Right lobe of liver (tissue), 6 donors: ENCODE data around the gene ERGIC1. TPM values are rescaled to one million over a fixed set of nuclear protein-coding genes. Genes with fewer than 3 reads are reported as not detected.

Experiments used
- ATAC-seq, 4 donors: fragments of 200-7000 bp; cut with Tn5 transposase; one replicate each; pipeline ENCODE4 v1.9.1; 2020; ENCODE audit warnings: mild to moderate bottlenecking in 4 of 4, moderate library complexity in 4 of 4
- DNase-seq, 3 donors: peaks; one replicate each; pipeline ENCODE4 v3.0.0-alpha.2; 2020
- H3K27ac ChIP-seq, 3 donors: fragments of 200-600 bp; one replicate each; pipeline ENCODE4 v1.8.0; 2022
- H3K27me3 ChIP-seq, 2 donors: fragments of 200-600 bp; one replicate each; pipeline ENCODE4 v1.8.0; 2022
- H3K36me3 ChIP-seq, 4 donors: fragments of 200-600 bp; sonication (generic) in 1 of 4; one replicate each; pipeline versions ENCODE4 v1.5.1 to v1.8.0; 2017 to 2022; ENCODE audit warnings: control low read depth in 1 of 4
- H3K4me1 ChIP-seq, 4 donors: fragments of 200-600 bp; sonication (generic) in 1 of 4; one replicate each; pipeline versions ENCODE4 v1.5.1 to v1.8.0; 2017 to 2022; ENCODE audit warnings: control low read depth in 1 of 4
- H3K4me3 ChIP-seq, 3 donors: fragments of 200-600 bp; one replicate each; pipeline ENCODE4 v1.8.0; 2022
- H3K9me3 ChIP-seq, 4 donors: fragments of 200-600 bp; sonication (generic) in 1 of 4; one replicate each; pipeline versions ENCODE4 v1.5.1 to v1.8.0; 2017 to 2022; ENCODE audit warnings: control low read depth in 1 of 4
- POLR2A ChIP-seq: fragments of 450-650 bp; IDR thresholded peaks from one replicate; pipeline ENCODE4 v1.6.1; 2017; ENCODE audit warnings: antibody characterized with exemption, mild to moderate bottlenecking
- WGBS: methylation state at CpG from one replicate; pipeline ENCODE4 v1.1.6; 2018; ENCODE audit warnings: low coverage, low lambda C conversion rate; ENCODE audit not compliant: insufficient coverage; ENCODE audit errors: missing lambda C conversion rate; 5-methylcytosine and 5-hydroxymethylcytosine counted together
- intact Hi-C, 2 donors: fragments of 100-400 bp; cut with DNase I; formaldehyde crosslinking; loops; one replicate each; pipeline versions ENCODE4 v1.11.2 to v1.14.1; 2022
- total RNA-seq, 6 experiments: library from RNA; depleted of rRNA in 2 of 6; stranded (reverse); fragments of >200 nt in 2 of 6; fragmentation: NEBNext Ultra II Directional in 3 of 6; extraction: Animal tissue kit (Norgen Biotek cat#: 25700) in 3 of 6; gene quantifications; one replicate each; pipeline versions ENCODE4 v1.1.0 to v1.2.4, GENCODE V29; 2016 to 2023
- TF ChIP-seq, protein P1 (sequence below), 4 donors: fragments of 200-600 bp in 3 of 4; fragments of 450-650 bp in 1 of 4; IDR thresholded peaks; one replicate each; pipeline versions ENCODE4 v1.5.1 to v1.8.0; 2016 to 2022; ENCODE audit warnings: antibody characterized with exemption in 4 of 4, mild to moderate bottlenecking in 2 of 4
- donor health status: DM: no; HTN: yes; CAD: no.
- donor health status: DM: no; HTN: no; CAD: no.
- donor health status: DM: no; HTN: no; CAD: no.
- donor health status: DM: no; HTN: yes; CAD: no.
- donor health status: DM: no; HTN: yes; CAD: no.

The ERGIC1 gene
- total RNA-seq, 6 experiments from 2014 or later = 103 to 264 (median 154) TPM

DNA sequence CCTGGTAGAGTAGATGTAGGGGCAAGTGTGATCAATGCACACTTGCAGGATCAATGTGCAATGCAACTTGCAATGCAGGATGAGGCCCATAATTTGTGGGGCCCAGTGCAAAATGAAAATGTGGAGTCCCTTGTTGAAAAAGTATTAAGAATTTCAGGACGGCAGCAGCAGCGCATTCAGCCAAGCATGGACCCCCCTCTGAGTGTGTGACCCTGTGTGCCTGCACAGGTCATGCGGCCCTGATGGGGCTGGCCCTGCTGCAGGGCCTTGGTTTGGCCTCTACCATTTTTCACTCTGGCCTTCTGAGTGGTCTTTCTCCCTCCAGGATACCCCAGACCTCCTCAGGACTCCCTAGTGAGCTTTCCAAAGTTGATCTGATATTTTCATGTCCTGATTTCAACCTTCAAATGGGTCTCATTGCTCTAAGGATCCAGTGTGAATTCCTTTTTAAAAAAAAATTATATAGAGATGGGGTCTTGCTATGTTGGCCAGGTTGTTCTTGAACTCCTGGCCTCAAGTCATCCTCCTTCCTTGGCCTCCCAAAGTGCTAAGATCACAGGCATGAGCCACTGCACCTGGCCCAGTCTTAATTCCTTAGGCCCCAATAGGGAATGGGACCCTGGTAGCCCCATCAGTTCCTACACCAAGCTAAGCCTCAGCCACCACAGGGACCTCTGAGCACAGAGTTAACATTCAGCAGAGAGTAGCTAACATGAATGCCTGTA lies 4.3 kb downstream of the ERGIC1 start:
- no peaks in the 10 kb centered on the region for H3K27me3 ChIP-seq
- peak overlapping the region in 1 of 3 donors; percentile 92 for H3K27ac ChIP-seq
- no peak overlapping the region for H3K4me3 ChIP-seq
- intact Hi-C loops = loop anchor here in 1 of 2 donors (10.0 kb wide), 1 partner anchor 54 kb away; no protein-coding TSS in a partner anchor
- WGBS = 96% methylated on average over 3 of the region's 3 CpGs
- ATAC-seq = no peak
- TF ChIP-seq, protein P1, sequence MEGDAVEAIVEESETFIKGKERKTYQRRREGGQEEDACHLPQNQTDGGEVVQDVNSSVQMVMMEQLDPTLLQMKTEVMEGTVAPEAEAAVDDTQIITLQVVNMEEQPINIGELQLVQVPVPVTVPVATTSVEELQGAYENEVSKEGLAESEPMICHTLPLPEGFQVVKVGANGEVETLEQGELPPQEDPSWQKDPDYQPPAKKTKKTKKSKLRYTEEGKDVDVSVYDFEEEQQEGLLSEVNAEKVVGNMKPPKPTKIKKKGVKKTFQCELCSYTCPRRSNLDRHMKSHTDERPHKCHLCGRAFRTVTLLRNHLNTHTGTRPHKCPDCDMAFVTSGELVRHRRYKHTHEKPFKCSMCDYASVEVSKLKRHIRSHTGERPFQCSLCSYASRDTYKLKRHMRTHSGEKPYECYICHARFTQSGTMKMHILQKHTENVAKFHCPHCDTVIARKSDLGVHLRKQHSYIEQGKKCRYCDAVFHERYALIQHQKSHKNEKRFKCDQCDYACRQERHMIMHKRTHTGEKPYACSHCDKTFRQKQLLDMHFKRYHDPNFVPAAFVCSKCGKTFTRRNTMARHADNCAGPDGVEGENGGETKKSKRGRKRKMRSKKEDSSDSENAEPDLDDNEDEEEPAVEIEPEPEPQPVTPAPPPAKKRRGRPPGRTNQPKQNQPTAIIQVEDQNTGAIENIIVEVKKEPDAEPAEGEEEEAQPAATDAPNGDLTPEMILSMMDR (IDR thresholded peaks at IDR 0.05) = no peak
- no peak for TF ChIP-seq POLR2A
- peaks cover 0 to 34% (median 7%) of the 10 kb centered on the region in 4 donors for H3K4me1 ChIP-seq
- no peak for DNase-seq
- H3K9me3 ChIP-seq = no peaks in the 10 kb centered on the region
- H3K36me3 ChIP-seq = no peaks in the 10 kb centered on the region

DNA sequence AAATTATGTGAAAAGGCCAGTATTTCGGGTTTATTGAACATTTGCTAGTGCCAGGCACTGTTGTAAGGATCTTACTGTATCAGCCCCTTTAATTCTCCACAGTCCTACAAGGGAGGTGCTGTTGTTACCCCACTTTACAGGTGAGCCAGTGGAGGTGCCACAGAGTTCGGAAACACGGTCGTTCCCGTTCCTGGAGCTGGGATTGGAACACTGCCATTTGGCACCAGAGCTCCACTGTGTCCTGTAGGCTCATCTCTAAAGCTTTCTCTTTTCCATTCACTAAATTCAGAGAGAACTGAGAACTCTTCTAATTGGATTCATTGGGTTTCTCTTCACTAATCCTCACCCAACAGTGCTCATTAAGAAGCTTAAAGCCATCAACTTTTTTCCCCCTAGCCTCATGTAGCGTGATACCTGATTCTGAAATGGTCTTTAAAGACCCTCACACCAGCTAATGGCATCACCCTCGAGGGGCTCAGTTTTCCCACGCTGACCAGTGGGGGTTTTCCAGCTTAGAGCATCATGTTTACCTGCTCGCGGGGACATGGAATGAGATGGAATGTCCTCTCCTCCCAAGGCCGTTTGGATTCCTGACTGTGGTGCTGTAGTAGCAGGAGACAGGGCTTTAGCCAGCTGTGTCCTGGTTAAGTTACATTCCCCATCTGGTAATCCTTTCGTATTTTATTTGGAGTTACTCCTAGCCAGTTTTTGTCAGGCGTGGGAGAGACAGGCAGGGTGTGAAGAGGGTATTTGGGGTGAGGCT lies 5.8 kb downstream of the ERGIC1 start:
- Histone ChIP-seq H3K4me1 (peaks cover 0 to 29% (median 5%) of the 10 kb centered on the region in 4 donors), H3K36me3 (no peaks in the 10 kb centered on the region), H3K4me3 (no peak overlapping the region), H3K27ac (peak overlapping the region in 1 of 3 donors; percentile 26), H3K27me3 (no peaks in the 10 kb centered on the region), H3K9me3 (no peaks in the 10 kb centered on the region)
- DNase-seq (peak; percentile 62 to 87 (median 80)), ATAC-seq (peak; percentile 62 to 77 (median 72))
- WGBS = 58% methylated on average over 6 of the region's 13 CpGs
- TF ChIP-seq POLR2A = no peak
- TF ChIP-seq, protein P1 (IDR thresholded peaks at IDR 0.05) = peak in 1 of 4 donors; percentile 6
- intact Hi-C loops = loop anchor here in 1 of 2 donors (10.0 kb wide), 1 partner anchor 55 kb away; no protein-coding TSS in a partner anchor

DNA sequence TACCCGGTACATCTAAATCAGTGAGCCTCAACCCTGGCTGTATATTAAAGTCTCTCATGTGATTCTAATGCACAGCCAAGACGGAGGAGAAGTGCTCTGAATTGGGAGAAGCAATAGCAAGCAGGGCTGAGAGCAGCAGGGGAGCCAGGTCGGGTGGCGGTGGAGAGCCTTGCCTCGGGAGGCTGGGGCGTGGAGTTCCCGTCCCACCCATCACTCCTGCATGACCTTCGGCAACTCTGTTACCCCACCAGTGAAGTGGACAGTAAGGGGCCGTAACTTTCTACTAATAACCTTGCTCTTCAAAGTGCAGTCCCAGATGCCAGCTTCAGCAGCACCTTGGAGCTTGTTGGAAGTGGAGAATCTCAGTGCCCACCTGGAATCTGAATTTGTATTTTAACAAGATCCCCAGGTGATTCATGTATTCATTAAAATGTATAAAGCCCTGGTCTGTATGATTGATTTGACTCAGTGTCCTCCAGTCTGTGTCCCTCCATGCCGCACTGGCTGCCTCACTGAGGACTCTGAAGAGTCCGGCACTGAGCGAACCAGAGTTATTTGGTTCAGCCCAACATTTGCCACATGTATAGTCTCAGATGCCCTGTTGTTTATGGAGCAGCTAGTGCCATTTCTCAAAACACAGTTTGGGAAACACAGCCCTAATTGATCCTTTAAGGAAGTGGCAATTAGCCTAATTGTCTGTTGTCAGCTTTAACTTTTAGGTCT lies 6.5 kb downstream of the ERGIC1 start:
- peaks cover 0 to 22% (median 5%) of the 10 kb centered on the region in 4 donors for H3K4me1 ChIP-seq
- ATAC-seq = no peak
- 88% methylated on average over 5 of the region's 12 CpGs for WGBS

DNA sequence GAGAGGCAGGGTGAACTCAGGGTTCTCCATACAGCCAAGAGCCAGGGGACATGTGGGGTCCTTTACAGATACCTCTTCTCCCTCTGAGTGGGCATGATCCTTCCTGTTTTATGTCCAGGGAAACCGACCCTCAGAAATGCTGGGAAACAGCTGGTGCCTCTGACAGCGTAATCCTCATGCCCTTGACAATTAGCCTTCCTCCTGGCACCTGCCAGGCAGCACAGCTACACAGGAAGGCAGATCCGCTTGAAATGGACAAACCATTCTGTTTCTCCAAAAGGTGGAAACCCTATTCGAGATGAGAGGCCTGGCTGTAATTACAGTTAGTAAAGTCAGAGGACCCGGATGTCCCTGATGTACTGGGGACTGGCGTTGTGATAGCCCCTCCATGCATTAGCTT lies 7.2 kb downstream of the ERGIC1 start:
- peaks cover 0 to 17% (median 5%) of the 10 kb centered on the region in 4 donors for H3K4me1 ChIP-seq
- H3K27ac ChIP-seq = no peak overlapping the region
- TF ChIP-seq, protein P1 (IDR thresholded peaks at IDR 0.05) = no peak
- no peak for TF ChIP-seq POLR2A
- H3K27me3 ChIP-seq = no peaks in the 10 kb centered on the region
- 58% methylated on average over 3 of the region's 6 CpGs for WGBS
- no peak overlapping the region for H3K4me3 ChIP-seq
- DNase-seq = peak in 1 of 3 donors; percentile 10
- no peak for ATAC-seq
- no peaks in the 10 kb centered on the region for H3K36me3 ChIP-seq
- H3K9me3 ChIP-seq = no peaks in the 10 kb centered on the region
- intact Hi-C loops = no loop called here

More for the DNA sequence above, 6.5 kb downstream of the ERGIC1 start:
- H3K9me3 ChIP-seq = no peaks in the 10 kb centered on the region
- no peak overlapping the region for H3K4me3 ChIP-seq
- no peaks in the 10 kb centered on the region for H3K27me3 ChIP-seq
- intact Hi-C loops = no loop called here
- TF ChIP-seq, protein P1 (IDR thresholded peaks at IDR 0.05) = no peak
- no peak for TF ChIP-seq POLR2A
- H3K36me3 ChIP-seq = no peaks in the 10 kb centered on the region
- DNase-seq = no peak
- H3K27ac ChIP-seq = no peak overlapping the region
